Endodermal cell (in vitro differentiated cells): ENCODE data around the gene MRTFB. TPM values are rescaled to one million over a fixed set of nuclear protein-coding genes. Genes with fewer than 3 reads are reported as not detected.

ENCODE experiments used
- DNase-seq: peaks from one replicate; pipeline ENCODE4 v3.0.0-alpha.2; 2017
- H3K27ac ChIP-seq: 2 replicates; pipeline ENCODE4 v1.5.1; 2013; ENCODE audit warnings: mild to moderate bottlenecking, low read depth, low read length, moderate library complexity
- H3K27me3 ChIP-seq: 2 replicates; pipeline ENCODE4 v1.6.1; 2013; ENCODE audit warnings: mild to moderate bottlenecking, low read length, moderate library complexity; ENCODE audit not compliant: insufficient read depth, control insufficient read depth, poor library complexity, severe bottlenecking
- H3K36me3 ChIP-seq: 2 replicates; pipeline ENCODE4 v1.7.0; 2013; ENCODE audit warnings: mild to moderate bottlenecking, low read length, moderate library complexity; ENCODE audit not compliant: control insufficient read depth, insufficient read depth
- H3K4me1 ChIP-seq: one replicate; pipeline ENCODE4 v1.7.0; 2013; ENCODE audit warnings: low read length; ENCODE audit not compliant: control insufficient read depth, insufficient read depth
- H3K4me3 ChIP-seq: 2 replicates; pipeline ENCODE4 v1.5.1; 2013; ENCODE audit warnings: mild to moderate bottlenecking, low read length, moderate library complexity
- H3K9ac ChIP-seq: 2 replicates; pipeline ENCODE4 v1.6.1; 2013; ENCODE audit warnings: mild to moderate bottlenecking, low read length, moderate library complexity; ENCODE audit not compliant: poor library complexity, severe bottlenecking; ENCODE audit errors: extremely low read depth
- H3K9me3 ChIP-seq: 2 replicates; pipeline ENCODE4 v1.6.1; 2013; ENCODE audit warnings: mild to moderate bottlenecking, low read length, moderate library complexity; ENCODE audit not compliant: control insufficient read depth
- H3K27ac Mint-ChIP-seq: 2 replicates; pipeline ENCODE4 v1.8.0; 2020; ENCODE audit warnings: mixed read lengths
- H3K27me3 Mint-ChIP-seq: 2 replicates; pipeline ENCODE4 v1.8.0; 2021; ENCODE audit warnings: mild to moderate bottlenecking, mixed read lengths; ENCODE audit not compliant: insufficient read depth
- H3K36me3 Mint-ChIP-seq: 2 replicates; pipeline ENCODE4 v1.8.0; 2020; ENCODE audit warnings: low read depth, mixed read lengths
- H3K4me1 Mint-ChIP-seq: 2 replicates; pipeline ENCODE4 v1.8.0; 2020; ENCODE audit warnings: mixed read lengths
- H3K4me3 Mint-ChIP-seq: 2 replicates; pipeline ENCODE4 v1.8.0; 2020; ENCODE audit warnings: mild to moderate bottlenecking, moderate library complexity, mixed read lengths
- H3K9me3 Mint-ChIP-seq: 2 replicates; pipeline ENCODE4 v1.8.0; 2020; ENCODE audit warnings: mild to moderate bottlenecking, mixed read lengths
- CTCF ChIP-seq: fragments of 200-600 bp; sonication (generic); conservative IDR thresholded peaks from 2 replicates; pipeline ENCODE4 v1.5.0; 2021; ENCODE audit warnings: antibody characterized with exemption, mild to moderate bottlenecking
- WGBS, 2 experiments: methylation state at CpG; one replicate each; pipeline versions ENCODE4 v1.1.5 to v1.1.7; 2013; ENCODE audit warnings: missing lambda C conversion rate in 2 of 2, mixed read lengths in 1 of 2; ENCODE audit not compliant: insufficient coverage in 1 of 2, insufficient read length in 1 of 2; 5-methylcytosine and 5-hydroxymethylcytosine counted together
- total RNA-seq, 2 donors: library from RNA; stranded (reverse); fragmentation: NEBNext Ultra II Directional in 1 of 2; extraction: Animal tissue kit (Norgen Biotek cat#: 25700) in 1 of 2; gene quantifications; 2 replicates in 1 of 2; 3 replicates in 1 of 2; pipeline ENCODE4 v1.2.1, GENCODE V29; 2021

MRTFB gene
- total RNA-seq, 2 donors from 2014 or later: 49.4 to 58.6 TPM

- DNase-seq: no peak
- no peak overlapping the region for H3K27ac ChIP-seq
- H3K27me3 Mint-ChIP-seq: no peaks in the 10 kb centered on the region
- H3K4me3 ChIP-seq: no peak overlapping the region
- H3K27me3 ChIP-seq: no peaks in the 10 kb centered on the region
- no peak overlapping the region for H3K9ac ChIP-seq
- peaks cover 10% of the 10 kb centered on the region for H3K9me3 ChIP-seq
- H3K9me3 Mint-ChIP-seq: peaks cover 8% of the 10 kb centered on the region
- no peaks in the 10 kb centered on the region for H3K4me1 ChIP-seq
- H3K27ac Mint-ChIP-seq: no peak overlapping the region
- H3K4me3 Mint-ChIP-seq: no peak overlapping the region
- no peaks in the 10 kb centered on the region for H3K36me3 ChIP-seq
- 95 to 100% methylated on average over 3 of the region's 3 CpGs for WGBS, 2 experiments
- no peak for TF ChIP-seq CTCF
- peaks cover 17% of the 10 kb centered on the region for H3K36me3 Mint-ChIP-seq
- H3K4me1 Mint-ChIP-seq: no peaks in the 10 kb centered on the region
These were observed 101.2 kb downstream of the MRTFB start for GRCh38 chr16:14172200-14172809.

GRCh38 chr16:14175086-14175485 lies 104.0 kb downstream of the MRTFB start:
- no peak for TF ChIP-seq CTCF
- 92% methylated on average over 1 of the region's 3 CpGs; no CpG with 5 or more reads in 1 of the 2 experiments for WGBS, 2 experiments
- peaks cover 4% of the 10 kb centered on the region for H3K4me1 Mint-ChIP-seq
- Histone ChIP-seq H3K27ac (no peak overlapping the region), H3K9me3 (peaks cover 10% of the 10 kb centered on the region), H3K4me1 (no peaks in the 10 kb centered on the region), H3K4me3 (no peak overlapping the region), H3K36me3 (no peaks in the 10 kb centered on the region), H3K9ac (no peak overlapping the region), H3K27me3 (no peaks in the 10 kb centered on the region)
- DNase-seq: no peak
- peaks cover 8% of the 10 kb centered on the region for H3K9me3 Mint-ChIP-seq
- H3K27ac Mint-ChIP-seq: no peak overlapping the region
- H3K27me3 Mint-ChIP-seq: no peaks in the 10 kb centered on the region
- H3K4me3 Mint-ChIP-seq: no peak overlapping the region
- peaks cover 19% of the 10 kb centered on the region for H3K36me3 Mint-ChIP-seq

GRCh38 chr16:14177704-14178103 lies 106.6 kb downstream of the MRTFB start:
- H3K9me3 ChIP-seq: no peaks in the 10 kb centered on the region
- no peak overlapping the region for H3K4me3 ChIP-seq
- H3K27ac ChIP-seq: no peak overlapping the region
- Mint-ChIP-seq H3K9me3 (no peaks in the 10 kb centered on the region), H3K4me1 (peaks cover 4% of the 10 kb centered on the region), H3K4me3 (no peak overlapping the region), H3K36me3 (peaks cover 6% of the 10 kb centered on the region), H3K27me3 (no peaks in the 10 kb centered on the region), H3K27ac (no peak overlapping the region)
- no peaks in the 10 kb centered on the region for H3K27me3 ChIP-seq
- TF ChIP-seq CTCF: no peak
- 75 to 92% methylated on average over 1 to 4 of the region's 4 CpGs for WGBS, 2 experiments
- H3K9ac ChIP-seq: no peak overlapping the region
- no peaks in the 10 kb centered on the region for H3K4me1 ChIP-seq
- no peaks in the 10 kb centered on the region for H3K36me3 ChIP-seq
- no peak for DNase-seq
